Esophagus squamous epithelium (tissue), 4 donors: ENCODE results near the gene WFS1.

ENCODE experiments used
- POLR2A ChIP-seq, 4 donors: fragments of 450-650 bp; IDR thresholded peaks; one replicate each; pipeline ENCODE4 v1.6.1; 2017; ENCODE audit warnings: antibody characterized with exemption in 4 of 4, mild to moderate bottlenecking in 4 of 4, moderate library complexity in 3 of 4
- TF ChIP-seq, protein P1 (sequence below), 6 experiments: fragments of 450-650 bp in 4 of 6; fragments of 200-600 bp in 2 of 6; sonication (generic) in 2 of 6; IDR thresholded peaks; one replicate each; pipeline ENCODE4 v1.5.1; 2016 to 2019; ENCODE audit warnings: antibody characterized with exemption in 6 of 6, mild to moderate bottlenecking in 4 of 6, moderate library complexity in 4 of 6

DNA sequence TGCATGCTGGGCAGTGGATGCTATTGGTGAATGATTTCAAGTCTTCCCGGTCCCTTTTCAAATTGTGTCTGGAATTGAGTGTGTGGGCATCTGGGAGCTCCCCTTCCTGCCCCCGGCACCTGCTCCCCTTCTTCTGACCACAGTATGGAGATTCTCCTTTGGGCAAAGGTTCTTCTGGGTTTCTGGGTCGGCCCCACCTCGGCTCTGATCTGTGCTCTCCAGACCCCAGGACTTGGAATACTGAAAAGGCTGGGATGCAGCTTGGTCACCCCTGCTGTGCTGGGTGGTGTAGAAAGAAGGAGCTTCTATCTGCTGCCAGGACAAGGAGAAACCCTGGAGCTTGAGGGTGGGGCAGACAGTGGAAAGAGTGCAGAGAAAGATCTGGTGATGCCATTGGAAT is 78.8 kb downstream of the WFS1 start:
- no peak for TF ChIP-seq POLR2A (IDR thresholded peaks at IDR 0.05)
- TF ChIP-seq, protein P1, sequence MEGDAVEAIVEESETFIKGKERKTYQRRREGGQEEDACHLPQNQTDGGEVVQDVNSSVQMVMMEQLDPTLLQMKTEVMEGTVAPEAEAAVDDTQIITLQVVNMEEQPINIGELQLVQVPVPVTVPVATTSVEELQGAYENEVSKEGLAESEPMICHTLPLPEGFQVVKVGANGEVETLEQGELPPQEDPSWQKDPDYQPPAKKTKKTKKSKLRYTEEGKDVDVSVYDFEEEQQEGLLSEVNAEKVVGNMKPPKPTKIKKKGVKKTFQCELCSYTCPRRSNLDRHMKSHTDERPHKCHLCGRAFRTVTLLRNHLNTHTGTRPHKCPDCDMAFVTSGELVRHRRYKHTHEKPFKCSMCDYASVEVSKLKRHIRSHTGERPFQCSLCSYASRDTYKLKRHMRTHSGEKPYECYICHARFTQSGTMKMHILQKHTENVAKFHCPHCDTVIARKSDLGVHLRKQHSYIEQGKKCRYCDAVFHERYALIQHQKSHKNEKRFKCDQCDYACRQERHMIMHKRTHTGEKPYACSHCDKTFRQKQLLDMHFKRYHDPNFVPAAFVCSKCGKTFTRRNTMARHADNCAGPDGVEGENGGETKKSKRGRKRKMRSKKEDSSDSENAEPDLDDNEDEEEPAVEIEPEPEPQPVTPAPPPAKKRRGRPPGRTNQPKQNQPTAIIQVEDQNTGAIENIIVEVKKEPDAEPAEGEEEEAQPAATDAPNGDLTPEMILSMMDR (IDR thresholded peaks at IDR 0.05) = no peak
